GM12878 (cell line): ENCODE measurements around the gene ANKRD60. TPM values are rescaled to one million over a fixed set of nuclear protein-coding genes. Genes with fewer than 3 reads are reported as not detected.

Source experiments
- ATAC-seq: fragments of 200-7000 bp; cut with Tn5 transposase; 3 replicates; pipeline ENCODE4 v1.9.1; 2020; ENCODE audit warnings: mild to moderate bottlenecking, moderate library complexity
- BruUV-seq: library from RNA; stranded (reverse); fragments of 400-500 nt; replicated peaks from 2 replicates; lab custom pipeline; 2021; lab: Mats Ljungman, UMichigan
- CTCF ChIA-PET: fragments of 300-600 bp; sonication (Branson Sonifier 250); formaldehyde crosslinking; extraction: SDS; loops from one replicate; lab custom pipeline; 2021; ENCODE audit warnings: inconsistent platforms; lab: Yijun Ruan, JAX
- POLR2A ChIA-PET: fragments of 350-600 bp; formaldehyde crosslinking; extraction: SDS; loops from one replicate; lab custom pipeline; 2021; ENCODE audit warnings: inconsistent platforms; lab: Charles Lee
- RAD21 ChIA-PET: fragments of 300-600 bp; sonication (Branson Sonifier 250); formaldehyde crosslinking; loops from one replicate; lab custom pipeline; 2023; ENCODE audit warnings: antibody characterized with exemption; ENCODE audit not compliant: unreplicated experiment; lab: Charles Lee
- SMC1A ChIA-PET: fragments of 300-600 bp; sonication (Branson Sonifier 250); formaldehyde crosslinking; loops from one replicate; lab custom pipeline; 2023; ENCODE audit not compliant: unreplicated experiment, uncharacterized antibody; lab: Charles Lee
- DNase-seq: peaks from one replicate; pipeline ENCODE4 v3.0.0-alpha.2; 2011; ENCODE audit warnings: low read depth, low spot score
- FAIRE-seq: peaks from 3 replicates; lab custom pipeline; 2011; peaks lifted over from hg19 to GRCh38; lab: Jason Lieb, UNC
- H2AFZ ChIP-seq: 2 replicates; pipeline ENCODE4 v1.6.0; 2011; ENCODE audit warnings: low read depth, low read length, control low read depth; ENCODE audit not compliant: control insufficient read depth
- H3K27ac ChIP-seq: 2 replicates; pipeline ENCODE4 v1.5.1; 2011; ENCODE audit warnings: control low read depth; ENCODE audit not compliant: control insufficient read depth, insufficient read depth
- H3K27me3 ChIP-seq, 2 experiments: replicated peaks in 1 of 2; 2 replicates each; pipeline versions ENCODE4 v1.6.0 to v1.6.1; 2011; ENCODE audit warnings: low read length in 1 of 2; ENCODE audit not compliant: control insufficient read depth in 2 of 2, insufficient read depth in 2 of 2
- H3K36me3 ChIP-seq, 2 experiments: 2 replicates each; pipeline ENCODE4 v1.5.1; 2011; ENCODE audit warnings: low read length in 1 of 2; ENCODE audit not compliant: control insufficient read depth in 2 of 2, insufficient read depth in 2 of 2
- H3K4me1 ChIP-seq: 2 replicates; pipeline ENCODE4 v1.6.1; 2011; ENCODE audit warnings: mild to moderate bottlenecking, low read length, moderate library complexity, mixed read lengths; ENCODE audit not compliant: control insufficient read depth, insufficient read depth
- H3K4me2 ChIP-seq: 2 replicates; pipeline ENCODE4 v1.6.0; 2011; ENCODE audit warnings: control low read depth; ENCODE audit not compliant: control insufficient read depth, insufficient read depth
- H3K4me3 ChIP-seq: fragments of 200-600 bp; sonication (generic); 2 replicates; pipeline ENCODE4 v1.5.1; 2016
- H3K79me2 ChIP-seq: 2 replicates; pipeline ENCODE4 v1.6.0; 2011; ENCODE audit warnings: low read length; ENCODE audit not compliant: control insufficient read depth, insufficient read depth
- H3K9ac ChIP-seq: 2 replicates; pipeline ENCODE4 v1.8.0; 2011; ENCODE audit warnings: low read length, control low read depth, mixed read lengths; ENCODE audit not compliant: control insufficient read depth, insufficient read depth
- H3K9me3 ChIP-seq: replicated peaks from 3 replicates; pipeline ENCODE4 v1.5.1; 2011; ENCODE audit warnings: mild to moderate bottlenecking, low read length; ENCODE audit not compliant: control insufficient read depth, insufficient read depth
- H4K20me1 ChIP-seq: 2 replicates; pipeline ENCODE4 v1.6.0; 2011; ENCODE audit not compliant: control insufficient read depth, insufficient read depth
- IRF5 ChIP-seq: fragments of 450-650 bp; IDR thresholded peaks from 2 replicates; pipeline ENCODE4 v1.6.1; 2017; ENCODE audit warnings: borderline replicate concordance
- JUND ChIP-seq: IDR thresholded peaks from 2 replicates; pipeline ENCODE4 v1.6.1; 2012; ENCODE audit warnings: low read depth, mild to moderate bottlenecking, low read length, improper control_type of control experiment, moderate library complexity
- STAT3 ChIP-seq: IDR thresholded peaks from 2 replicates; pipeline ENCODE4 v1.6.1; 2011; ENCODE audit warnings: low read depth, low read length, improper control_type of control experiment
- SUZ12 ChIP-seq: fragments of 200-600 bp; sonication (generic); IDR thresholded peaks from one replicate; pipeline ENCODE4 v1.6.1; 2018; ENCODE audit warnings: antibody characterized with exemption, mild to moderate bottlenecking; ENCODE audit not compliant: unreplicated experiment
- TCF3 ChIP-seq: IDR thresholded peaks from 2 replicates; pipeline ENCODE4 v1.6.1; 2012; ENCODE audit warnings: low read depth, mild to moderate bottlenecking, low read length, borderline replicate concordance; ENCODE audit not compliant: insufficient read depth
- WGBS: methylation state at CpG from one replicate; pipeline ENCODE4 v1.1.6; 2016; ENCODE audit warnings: low lambda C conversion rate; ENCODE audit not compliant: insufficient replicate concordance, insufficient coverage; ENCODE audit errors: missing lambda C conversion rate; 5-methylcytosine and 5-hydroxymethylcytosine counted together
- in situ Hi-C: fragments of 300-500 bp; cut with MboI; formaldehyde crosslinking; loops from 9 replicates; pipeline ENCODE4 v1.14.3; 2018; ENCODE audit warnings: mixed read lengths
- intact Hi-C: fragments of 100-400 bp; cut with micrococcal nuclease; formaldehyde crosslinking; loops from one replicate; pipeline ENCODE4 v1.14.2; 2022; ENCODE audit not compliant: unreplicated experiment
- polyA plus RNA-seq, 11 experiments: library from polyadenylated mRNA; depleted of rRNA in 4 of 11; unstranded in 6 of 11; stranded (reverse) in 5 of 11; fragments of >200 nt; fragmentation: Nextera tagmentation in 4 of 11; fragmentation: Illumina TruSeq in 1 of 11; extraction: Ambion mirVana in 4 of 11; extraction: Trizol in 1 of 11; gene quantifications; 1 replicate in 1 of 11; 2 replicates in 10 of 11; pipeline versions ENCODE4 v1.2.1 to v1.2.3, GENCODE V29; 2011 to 2016; ENCODE audit warnings: inconsistent platforms in 2 of 11, missing spikeins in 2 of 11, low read depth in 1 of 11
- total RNA-seq, 4 experiments: library from RNA; depleted of rRNA in 3 of 4; stranded (reverse); fragments of >200 nt in 3 of 4; fragmentation: Illumina TruSeq in 1 of 4; extraction: Trizol in 1 of 4; gene quantifications; 2 replicates each; pipeline versions ENCODE4 v1.2.1 to v1.2.3, GENCODE V29; 2013 to 2021

ANKRD60 gene
- total and polyA plus RNA-seq, 10 of the 15 experiments (the other 5 are each of a cell fraction or from before 2014, with no cell fraction given), result not detected

- no peak for TF ChIP-seq IRF5
- TF ChIP-seq JUND, result no peak
- TF ChIP-seq TCF3, result no peak
- TF ChIP-seq STAT3, result no peak
These were observed 13.3 kb downstream of the ANKRD60 start (continued) for GRCh38 chr20:58215116-58215515.

- Histone ChIP-seq H3K27ac (no peak overlapping the region), H3K4me2 (no peak overlapping the region), H3K79me2 (no peaks in the 10 kb centered on the region), H3K4me3 (no peak overlapping the region), H2AFZ (no peak overlapping the region), H3K9ac (no peak overlapping the region), H3K27me3 (peaks cover 2 to 4% of the 10 kb centered on the region in 2 experiments; a peak in 3 of 4 replicates), H3K4me1 (no peaks in the 10 kb centered on the region), H3K9me3 (no peaks in the 10 kb centered on the region; the same call in 1 of the 3 replicates), H3K36me3 (no peaks in the 10 kb centered on the region), H4K20me1 (no peaks in the 10 kb centered on the region)
- ChIA-PET SMC1A (no interaction called here), RAD21 (no interaction called here), CTCF (no interaction called here), POLR2A (no interaction called here)
- DNase-seq, result no peak
- WGBS, result 18% methylated on average over 8 of the region's 8 CpGs
- no peak for TF ChIP-seq SUZ12
- no peak for FAIRE-seq
- intact Hi-C loops (loop anchor here (5.0 kb wide), 1 partner anchor 702 kb away; no protein-coding TSS in a partner anchor), in situ Hi-C loops (loop anchor here (5.0 kb wide), 1 partner anchor 697 kb away; no protein-coding TSS in a partner anchor)
- BruUV-seq, result no TSS peak
- ATAC-seq, result no peak
These were observed 14.1 kb downstream of the ANKRD60 start for GRCh38 chr20:58214310-58214709.
